ENCODE results near the gene VSIG10L.

DNA sequence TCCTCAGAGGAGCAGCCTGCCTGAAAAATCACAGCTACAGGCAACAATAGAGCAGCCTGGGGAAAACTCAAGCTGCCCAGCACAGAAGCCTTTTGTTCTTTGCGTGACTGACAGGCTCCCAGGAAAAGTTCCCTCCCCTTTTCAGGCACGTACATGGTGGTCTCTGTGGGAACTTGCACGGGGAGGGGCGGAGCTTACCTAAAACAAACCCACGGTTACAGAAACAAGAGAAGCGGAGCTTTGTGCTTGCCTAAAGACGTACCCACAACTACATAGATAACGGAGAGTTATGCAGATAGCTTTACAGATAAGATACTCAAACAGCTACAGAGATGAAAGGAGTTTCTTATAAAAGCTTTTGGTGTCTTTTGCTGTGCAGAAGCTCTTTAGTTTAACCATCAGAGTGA is 12.8 kb upstream of the VSIG10L start:
- no peak for TF ChIP-seq EZH2 (IDR thresholded peaks at IDR 0.05; ENCODE audit: insufficient read depth, poor library complexity, severe bottlenecking)
- no peak for TF ChIP-seq EZH2phosphoT487 (IDR thresholded peaks at IDR 0.05; ENCODE audit: insufficient read depth, low read depth)
